GM21390 (cell line): Measurements from ENCODE around the gene ITM2C.
A peak's percentile ranks its signal among the peaks of the same experiment; 100 is the strongest.

Experiments used
- ATAC-seq: cut with Tn5 transposase; IDR thresholded peaks from one replicate; pipeline ENCODE4 v1.9.1; 2021; ENCODE audit not compliant: unreplicated experiment

ITM2C gene

DNA sequence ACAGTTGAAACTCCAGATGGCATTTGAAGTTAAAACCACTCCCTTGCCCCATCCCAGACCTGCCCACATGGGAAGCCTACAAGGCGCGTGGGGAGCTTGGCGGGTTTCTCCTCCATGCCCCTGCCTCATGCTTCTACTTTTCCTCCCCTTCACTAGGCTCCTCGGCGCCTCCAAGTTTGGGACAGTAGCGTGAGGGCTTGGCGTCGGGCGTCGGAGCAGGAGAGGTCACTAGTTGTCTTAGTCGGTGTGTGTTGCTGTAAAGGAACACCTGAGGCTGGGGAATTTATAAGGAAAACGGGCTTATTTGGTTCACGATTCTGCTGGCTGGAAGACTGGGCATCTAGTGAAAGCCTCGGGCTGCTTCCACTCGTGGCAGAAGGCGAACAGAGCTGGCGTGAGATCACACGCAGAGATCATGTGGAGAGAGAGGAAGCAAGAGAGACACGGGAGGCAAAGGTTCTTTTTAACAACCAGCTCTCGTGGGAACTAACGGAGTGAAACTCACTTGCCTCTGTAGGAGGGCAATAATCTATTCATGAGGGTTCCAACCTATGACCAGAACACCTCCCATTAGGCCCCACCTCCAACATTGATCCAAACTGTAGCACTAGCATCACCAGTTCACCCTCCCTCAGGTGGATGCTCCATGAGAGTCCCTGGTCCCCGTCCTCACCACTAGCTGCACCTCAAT is 25.3 kb downstream of the ITM2C start:
- ATAC-seq = no peak

DNA sequence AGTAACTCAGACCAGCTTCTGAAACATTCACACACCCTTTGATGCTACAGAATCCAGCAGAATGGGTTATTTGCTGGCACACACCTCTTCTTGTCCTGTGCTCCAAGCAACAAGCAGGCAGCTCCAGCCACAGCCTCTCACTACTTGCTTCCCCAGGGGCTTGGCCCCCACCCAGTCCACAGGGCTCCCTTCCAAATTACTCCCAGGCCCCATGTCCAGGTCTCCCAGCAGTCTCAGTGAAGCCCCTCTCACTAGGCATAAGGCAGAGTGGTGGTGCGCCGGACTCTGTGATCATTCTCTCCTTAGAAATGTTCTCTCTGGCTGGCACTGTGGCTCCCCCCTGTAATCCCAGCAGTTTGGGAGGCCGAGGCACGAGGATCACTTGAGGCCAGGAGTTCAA is 25.9 kb downstream of the ITM2C start:
- no peak for ATAC-seq

DNA sequence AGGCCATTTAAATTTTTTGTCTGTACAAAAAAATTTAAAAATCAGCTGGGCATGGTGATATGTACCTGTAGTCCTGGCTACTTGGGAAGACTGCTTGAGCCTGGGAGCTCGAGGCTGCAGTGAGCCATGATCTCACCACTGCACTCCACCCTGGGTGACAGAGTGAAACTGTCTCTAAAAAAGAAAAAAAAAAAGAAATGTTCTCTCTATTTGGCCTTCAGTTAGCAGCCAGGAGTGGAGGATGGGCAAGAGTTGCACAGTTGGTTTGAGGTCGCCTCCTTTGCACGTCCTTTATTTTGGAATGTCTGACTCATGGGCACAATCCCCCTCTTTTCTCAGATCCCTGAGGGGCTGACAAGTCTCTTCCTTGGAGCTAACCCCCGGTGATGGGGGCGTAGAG is 26.3 kb downstream of the ITM2C start:
- ATAC-seq = no peak

DNA sequence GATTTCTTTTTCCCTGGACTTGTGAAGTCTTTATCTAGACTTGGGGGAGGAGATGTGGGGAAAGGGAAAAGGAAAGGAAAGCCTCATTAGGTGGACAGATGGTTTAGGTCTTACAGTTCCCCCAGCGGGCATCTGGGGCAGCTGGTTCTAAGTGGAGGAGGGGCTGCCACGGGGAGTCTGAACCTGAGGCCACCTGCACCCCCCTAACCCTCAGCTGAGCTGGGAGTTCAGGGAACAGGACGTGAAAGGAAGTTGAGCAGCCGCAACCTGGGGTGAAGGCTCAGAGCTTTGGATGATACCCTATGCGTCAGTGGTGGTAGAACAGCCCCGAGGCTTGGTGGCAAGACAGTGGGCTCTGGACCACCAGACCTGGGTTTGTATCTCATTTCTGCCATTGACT is 26.8 kb downstream of the ITM2C start:
- ATAC-seq = no peak

DNA sequence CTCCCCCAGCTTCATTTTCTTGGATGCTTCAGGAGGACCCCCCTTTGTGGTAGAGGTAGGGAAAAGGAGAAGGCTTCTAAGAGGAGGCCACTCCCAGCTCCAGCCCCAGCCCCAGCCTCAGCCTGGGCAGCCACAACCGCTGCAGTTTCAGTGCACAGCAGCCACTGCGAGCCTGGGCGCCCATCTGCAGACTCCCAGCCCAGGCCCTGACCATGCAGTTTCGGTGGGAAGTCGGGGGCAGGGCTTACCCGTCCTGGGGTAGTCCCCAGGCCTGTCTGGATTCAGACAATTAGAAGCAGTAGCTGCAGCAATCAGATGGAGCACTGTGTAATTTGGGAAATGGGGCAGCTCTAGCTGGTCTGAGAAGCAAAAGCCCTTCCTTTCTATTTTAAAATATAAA is 28.6 kb downstream of the ITM2C start:
- peak; percentile 80 for ATAC-seq

DNA sequence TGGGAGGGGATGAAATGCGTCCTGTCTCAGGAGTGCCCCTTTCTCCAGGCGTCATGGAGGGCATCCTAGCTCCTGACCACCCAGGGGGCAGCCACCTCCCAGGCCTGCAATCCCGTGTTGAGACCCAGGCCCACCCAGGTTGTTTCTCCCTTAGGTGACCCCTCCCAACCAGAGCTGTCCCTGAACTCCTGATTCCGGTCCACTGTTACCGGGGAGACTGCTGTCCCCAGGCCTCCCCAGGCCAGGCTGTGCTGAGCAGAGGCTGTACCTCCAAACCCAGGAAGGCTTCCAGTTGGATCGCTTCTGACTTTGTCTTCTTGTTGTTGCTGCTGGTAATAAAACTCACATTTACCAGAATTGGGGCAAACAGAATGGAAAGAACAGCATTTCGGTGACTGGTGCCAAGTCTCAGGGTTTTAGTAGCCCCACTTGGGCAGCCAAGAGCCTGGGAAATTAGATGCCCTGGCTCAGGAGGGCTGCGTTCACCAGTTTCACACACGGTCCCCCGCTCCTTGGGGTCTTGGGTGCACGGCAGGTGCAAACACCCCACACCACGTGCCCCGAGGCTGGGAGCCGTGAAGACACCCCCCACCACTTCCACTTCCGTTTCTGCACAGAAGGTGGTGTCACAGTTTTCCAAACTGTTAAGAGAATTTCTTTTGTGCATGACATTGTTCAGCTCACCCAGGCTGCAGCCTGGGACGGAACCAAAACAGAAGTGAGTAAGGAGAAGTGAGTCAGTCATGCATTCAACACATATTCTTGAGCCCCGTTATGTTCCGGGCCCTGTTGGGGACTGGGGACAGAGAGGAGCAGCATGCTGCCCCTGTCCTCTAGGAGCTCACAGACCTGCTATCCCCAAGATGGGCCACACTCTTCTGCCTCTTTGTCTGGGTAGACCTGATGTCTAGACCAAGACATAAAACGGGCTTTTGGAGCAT is 29.4 kb downstream of the ITM2C start:
- ATAC-seq = no peak

DNA sequence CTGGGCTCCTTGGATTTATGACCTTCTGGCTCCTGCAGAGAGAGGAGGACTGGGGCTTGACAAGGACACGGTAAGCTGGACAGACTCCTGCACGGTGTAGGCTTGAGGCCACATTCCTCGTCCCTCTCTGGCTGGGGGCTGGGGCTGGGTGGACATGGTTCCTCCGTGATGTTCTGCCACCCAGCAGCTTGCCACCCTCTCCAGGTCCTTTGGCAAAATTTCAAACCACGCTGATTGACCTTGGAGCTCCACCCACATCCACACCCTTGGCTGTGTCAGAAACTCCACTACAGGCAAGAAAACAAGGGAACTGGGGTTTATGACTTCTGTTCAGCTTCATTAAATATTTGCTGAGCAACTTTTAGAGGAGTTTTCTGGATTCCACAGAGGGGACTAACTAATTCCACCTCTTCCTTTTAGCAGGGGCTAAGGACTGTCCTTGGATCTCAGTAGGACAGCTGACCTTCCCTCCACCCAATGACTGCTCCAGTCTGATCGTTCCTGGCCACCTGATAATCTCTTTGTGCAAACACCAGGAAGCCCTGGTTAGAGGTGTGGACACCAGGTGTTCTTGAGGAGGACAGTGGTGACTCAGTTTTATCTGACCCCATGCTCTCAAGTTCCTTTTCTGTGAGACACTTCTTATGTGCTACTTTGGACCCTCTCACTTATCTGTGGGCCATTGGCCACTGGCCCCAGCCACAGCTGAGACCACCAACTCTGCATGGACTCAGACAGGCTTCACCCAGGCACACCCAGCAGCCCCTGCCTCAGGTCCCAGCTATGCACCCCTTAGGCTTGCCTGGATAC is 31.0 kb downstream of the ITM2C start:
- no peak for ATAC-seq

DNA sequence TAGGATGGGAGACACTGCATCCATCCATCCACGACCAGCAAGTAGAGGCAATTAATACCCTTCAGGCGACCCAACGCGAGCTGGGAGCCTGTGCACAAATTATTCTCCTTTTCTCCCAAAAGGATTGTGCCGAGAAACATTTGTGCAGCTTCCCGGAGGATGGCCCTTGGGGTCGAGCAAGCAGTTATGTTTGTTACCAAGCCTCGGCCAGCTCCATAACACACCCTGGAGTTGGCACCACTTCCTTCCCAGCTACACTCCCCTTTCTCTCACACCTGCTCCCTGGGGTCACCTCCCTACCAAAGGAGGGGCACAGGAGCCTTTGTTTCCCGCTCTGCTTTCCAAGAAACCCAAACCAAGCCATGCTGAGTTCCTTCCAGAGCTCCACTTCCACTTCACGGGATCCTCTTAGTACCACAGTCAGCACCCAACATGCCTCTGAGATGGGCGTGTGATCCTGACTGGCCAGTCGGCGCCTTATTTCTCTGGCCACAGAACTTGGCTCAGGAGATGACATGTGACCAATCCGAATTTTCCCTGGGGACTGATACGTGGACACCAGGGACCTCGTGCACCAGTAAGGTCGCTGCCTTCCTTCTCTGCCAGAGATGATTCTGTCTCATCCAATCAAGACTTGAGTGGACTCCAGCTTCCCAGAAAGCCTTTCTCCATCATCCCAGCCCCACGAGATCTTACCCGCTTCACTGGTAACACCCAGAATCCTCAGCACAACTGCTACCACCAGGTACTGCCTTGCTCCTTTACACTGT is 31.8 kb downstream of the ITM2C start:
- ATAC-seq = no peak

DNA sequence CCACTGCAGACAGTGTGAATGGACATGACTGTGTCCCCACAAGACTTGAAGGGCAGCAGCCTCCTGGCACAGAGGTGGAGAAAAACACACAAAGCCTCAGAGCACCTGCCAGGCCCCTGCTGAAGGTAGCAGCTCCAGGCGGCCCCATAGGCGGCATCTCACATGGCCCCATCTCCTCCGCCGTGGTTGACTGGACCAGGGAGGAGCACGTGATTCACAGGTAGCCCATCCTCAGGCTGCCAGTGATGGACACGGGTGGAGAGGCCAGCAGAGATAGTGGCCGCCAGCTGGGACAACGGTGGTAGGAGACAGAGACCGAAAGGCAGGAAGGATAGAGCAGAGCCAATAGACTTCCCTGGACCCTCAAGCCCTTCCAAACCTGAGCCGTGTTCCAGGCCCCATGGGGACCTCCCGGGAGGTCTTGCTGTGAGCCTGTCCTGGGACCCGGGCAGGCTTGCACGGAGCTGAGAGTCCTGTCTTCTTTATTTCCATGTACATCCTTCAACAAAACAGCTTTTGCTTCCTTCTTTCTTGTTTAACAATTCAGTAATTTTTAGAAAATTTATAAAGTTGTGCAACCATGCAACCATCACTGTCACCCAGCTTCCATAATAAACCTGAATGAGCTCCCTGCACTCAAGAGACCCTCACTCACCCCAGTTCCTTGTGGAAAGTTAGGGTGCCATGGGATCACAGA is 33.4 kb downstream of the ITM2C start:
- ATAC-seq = no peak

DNA sequence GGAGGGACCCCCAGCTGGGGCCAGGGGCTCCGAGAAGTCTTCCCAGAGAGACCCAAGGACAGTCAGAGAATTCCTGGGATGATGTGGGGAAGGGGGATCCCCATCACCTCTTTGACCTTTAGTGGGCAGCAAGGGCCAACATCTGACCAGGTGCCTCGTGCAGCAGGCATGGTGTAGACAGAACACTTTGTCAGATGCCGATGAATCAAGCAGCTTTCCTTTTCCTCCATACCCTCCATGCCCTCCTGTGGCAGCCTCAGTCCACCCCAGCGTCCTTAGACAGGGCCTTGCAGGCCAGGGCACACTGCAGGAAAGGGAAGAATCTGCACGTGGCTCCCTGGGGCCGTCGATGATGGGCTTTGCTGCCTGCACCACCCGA is 34.0 kb downstream of the ITM2C start:
- no peak for ATAC-seq

DNA sequence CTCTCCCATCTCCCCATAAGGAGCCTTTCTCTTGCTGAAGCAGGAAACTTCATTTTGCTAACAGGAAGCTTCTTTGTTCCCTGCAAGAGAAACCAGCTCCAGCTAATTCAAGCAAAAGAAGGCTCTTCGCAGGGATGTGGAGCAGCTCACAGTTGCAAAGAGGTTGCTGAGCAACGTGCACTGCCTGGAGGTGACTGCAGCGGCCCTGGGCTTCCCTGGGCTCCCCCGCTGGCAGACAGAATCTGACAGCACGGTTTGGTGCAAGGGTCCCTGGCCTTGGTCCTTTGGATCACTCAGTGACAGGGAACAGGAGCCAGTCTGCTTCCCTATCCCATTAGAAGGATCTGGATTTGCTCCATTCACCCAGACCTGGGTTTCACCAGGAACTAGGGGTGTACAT is 34.5 kb downstream of the ITM2C start:
- no peak for ATAC-seq

DNA sequence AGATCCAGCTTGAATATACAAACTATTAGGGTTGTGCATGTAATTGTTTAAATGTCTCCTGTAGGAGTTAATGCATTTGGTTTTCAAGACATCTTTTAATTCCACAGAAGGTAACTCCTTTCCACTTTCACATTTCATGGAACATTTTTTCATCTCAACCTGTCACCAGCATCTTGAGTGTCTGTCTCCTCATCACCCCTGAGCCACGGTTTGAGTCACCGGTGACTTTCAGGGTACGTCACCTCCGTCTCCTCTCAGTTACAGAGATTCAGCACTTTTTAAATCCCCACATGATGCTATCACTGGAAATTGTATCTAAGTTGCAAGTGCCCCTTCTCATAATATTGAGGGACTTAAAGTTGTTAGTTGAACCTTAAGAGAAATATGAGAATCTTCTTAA is 35.0 kb downstream of the ITM2C start:
- no peak for ATAC-seq

DNA sequence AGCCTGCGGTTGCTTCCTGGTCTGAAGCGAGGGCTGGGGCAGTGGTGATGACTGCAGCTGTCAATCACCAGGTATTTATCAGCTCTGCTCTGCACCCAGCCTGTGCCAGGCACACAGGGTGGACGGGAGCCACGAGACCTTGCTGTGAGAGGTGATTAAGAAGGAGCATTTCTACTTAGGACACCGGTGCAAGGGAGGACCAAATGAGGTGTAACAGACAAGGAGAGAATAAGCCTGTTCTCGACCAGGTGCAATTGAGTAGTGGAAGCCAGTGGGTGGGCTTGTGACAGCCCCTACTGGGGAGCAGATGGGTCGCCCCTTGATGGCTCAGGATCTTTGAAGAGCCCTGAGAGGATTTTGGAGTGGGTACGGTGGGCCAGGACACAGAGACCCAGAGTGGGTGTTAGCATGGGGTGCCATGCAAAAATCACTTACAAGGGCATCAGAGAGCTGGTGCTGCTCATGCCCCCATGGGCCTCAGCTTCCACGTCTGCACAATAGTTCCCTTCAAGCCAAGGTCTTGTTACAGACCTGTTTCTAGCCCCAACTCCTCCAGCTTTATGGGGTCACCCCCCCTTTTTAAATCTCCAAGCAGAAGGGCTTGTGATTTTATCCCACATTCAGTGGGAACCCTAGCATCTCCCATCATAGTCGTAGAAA is 35.7 kb downstream of the ITM2C start:
- ATAC-seq = no peak

DNA sequence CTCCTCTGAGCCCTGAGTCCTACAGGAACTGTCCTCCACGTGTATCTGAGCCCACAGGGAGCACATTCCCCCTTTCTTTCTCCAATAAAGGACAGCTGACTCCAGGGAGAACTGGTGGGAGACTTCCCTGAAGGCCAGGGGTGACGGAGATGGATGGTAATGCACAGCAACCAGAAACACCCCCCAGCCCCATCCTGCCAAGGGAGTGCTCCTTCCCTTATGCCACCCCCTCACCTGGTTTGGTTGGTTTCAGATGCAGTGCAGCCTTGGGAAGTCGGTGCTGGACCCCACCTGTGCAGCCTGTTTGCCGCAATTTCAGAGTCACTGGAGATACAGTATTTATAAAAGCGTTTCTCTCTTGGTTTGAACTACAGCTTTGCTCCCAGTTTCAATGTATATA is 36.3 kb downstream of the ITM2C start:
- no peak for ATAC-seq

DNA sequence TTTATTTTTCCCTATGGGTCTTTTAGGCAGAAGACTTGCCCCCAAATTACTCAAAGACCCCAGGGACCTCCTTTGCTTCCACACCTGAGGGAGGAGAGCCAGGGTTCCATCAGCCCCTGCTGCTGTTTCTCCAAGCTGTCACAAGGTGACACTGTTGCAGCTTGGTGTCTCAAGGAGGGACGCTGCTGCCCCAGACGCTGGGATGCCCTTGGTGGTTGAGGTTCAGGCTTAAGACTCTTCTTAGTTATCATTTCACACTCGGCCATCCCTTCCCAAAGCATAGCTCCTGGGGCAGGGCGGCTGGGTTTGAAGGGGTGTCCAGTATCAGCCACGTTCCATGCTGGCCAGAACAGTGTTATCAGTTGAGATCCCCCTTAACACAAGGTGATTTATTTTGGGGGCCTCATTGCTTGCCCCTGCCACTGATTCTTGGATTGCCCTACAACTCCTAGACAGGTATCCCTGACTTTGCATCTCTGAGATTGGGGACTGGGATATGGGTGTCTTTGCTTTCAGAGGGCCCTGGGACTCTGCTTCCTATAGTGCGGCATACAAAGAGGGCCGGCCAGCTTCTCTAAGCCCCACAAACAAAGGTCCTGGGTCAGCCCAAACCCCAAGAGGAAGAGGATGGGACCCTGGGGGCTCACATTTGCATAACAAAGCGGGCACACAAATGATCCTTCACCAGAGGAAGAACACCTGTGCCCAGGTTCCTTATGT is 37.6 kb downstream of the ITM2C start:
- ATAC-seq = peak; percentile 75

DNA sequence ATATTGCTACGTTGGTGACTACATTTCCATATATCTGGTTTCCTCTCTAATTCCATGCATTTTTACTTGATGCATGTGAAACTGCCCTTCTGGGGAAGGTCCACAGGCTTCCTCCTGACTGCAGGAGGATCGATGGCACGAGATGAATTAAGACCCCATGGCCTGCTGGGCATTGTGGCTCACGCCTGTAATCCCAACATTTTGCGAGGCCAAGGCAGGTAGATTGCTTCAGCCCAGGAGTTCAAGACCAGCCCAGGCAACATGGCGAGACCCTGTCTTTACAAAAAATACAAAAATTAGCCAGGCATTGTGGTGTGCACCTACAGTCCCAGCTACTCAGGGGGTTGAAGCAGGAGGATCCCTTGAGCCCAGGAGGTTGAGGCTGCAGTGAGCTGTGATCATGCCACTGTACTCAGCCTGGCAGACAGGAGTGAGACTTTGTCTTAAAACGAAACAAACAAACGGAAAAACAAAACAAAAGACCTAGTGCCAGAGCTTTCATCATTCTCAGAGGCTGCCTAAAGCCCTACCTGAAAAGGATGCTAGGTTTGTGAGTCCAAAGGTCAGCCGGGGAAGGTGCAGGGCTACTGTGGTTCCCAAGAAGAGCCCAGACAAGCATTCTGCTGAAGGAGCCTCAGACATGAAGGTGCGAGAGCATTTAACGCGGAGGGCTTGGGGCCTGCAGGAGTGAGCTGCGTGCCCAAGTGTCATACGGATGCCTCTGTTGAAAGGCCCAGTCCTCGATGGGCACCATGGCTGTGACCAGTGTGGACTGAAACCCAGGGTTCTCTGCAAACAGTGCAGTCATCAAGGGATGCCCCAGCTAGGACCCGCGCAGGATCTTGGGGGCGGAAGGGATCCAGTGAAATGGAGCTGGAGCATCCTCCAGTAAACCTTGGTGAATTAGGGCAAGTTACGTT is 38.7 kb downstream of the ITM2C start:
- ATAC-seq = no peak

DNA sequence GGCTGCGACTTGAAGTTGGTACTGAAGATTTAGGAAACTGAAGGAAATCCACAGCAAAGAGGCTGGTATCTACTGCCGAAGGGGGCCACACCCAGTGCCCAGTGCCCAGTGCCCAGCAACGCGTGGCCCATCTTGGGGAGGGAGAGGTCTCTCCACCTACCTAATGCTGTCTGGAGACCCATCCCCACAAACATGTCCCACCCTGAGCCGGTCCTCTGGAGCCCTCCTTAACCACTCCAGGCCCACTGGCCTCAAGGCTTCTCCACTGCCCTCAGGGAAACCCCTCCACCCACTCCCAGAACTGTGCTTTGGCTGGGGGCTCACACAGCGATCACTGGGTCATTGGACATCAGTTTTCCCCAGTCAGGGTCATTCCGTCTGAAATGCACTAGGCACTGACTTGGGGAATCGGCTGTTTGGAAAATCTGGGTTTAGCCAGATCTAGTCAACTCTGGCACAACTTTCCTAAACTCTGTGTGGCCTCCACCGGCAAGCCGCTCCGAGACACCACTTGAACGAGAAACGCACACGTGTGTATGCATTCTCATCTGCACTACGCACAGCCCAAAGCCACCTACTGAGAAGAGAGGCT is 40.2 kb downstream of the ITM2C start:
- no peak for ATAC-seq
